HG02973 (cell line): ENCODE data around the gene NCDN.

ENCODE experiments used
- ATAC-seq: cut with Tn5 transposase; IDR thresholded peaks from one replicate; pipeline ENCODE4 v1.9.1; 2021; ENCODE audit warnings: moderate library complexity; ENCODE audit not compliant: unreplicated experiment

Gene NCDN

GRCh38 chr1:35554266-35555211, 3.1 kb upstream of the NCDN start:
- no peak for ATAC-seq

GRCh38 chr1:35555212-35555584, 2.4 kb upstream of the NCDN start:
- no peak for ATAC-seq

DNA sequence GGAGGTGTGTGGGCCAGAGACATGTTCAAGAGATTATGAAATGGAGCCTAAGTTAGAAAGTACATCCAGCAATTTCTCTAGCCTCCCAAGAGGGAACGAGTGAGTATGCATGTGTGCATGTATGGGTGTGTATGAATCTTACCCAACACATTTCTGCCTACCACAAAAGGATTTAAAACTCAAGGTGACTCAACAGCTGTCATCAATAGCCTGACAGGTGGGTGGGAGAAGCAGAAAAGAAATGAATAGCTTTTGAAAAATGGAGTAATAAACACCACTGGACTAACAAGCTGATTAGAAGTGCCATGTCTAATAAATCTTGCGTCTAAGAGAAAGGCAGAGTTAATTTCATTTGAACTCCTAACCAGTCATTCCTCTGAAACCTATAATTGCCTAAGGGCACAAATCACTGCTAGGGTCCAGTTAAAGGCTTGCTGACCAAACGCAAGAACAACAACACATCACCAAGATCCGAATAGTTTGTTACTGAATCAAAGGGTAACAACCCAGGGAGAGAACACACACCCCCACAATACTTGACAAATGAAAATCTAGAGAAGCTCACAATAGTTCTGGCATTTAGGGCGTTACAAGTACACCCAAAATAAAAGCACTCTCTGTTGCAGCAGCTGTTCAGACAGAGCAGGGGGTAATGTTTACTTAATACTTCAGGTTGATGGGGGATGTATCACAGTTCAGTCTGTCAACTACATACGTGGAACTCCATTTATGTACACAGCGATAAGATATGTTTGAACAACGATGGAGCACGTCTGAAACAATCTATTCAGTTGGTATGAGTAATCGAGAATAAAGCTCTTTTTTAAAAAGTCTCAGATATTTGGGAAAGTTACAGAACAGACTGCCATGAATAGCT, 1.8 kb upstream of the NCDN start:
- ATAC-seq = no peak

GRCh38 chr1:35556484-35557117, 998 bp upstream of the NCDN start:
- ATAC-seq = no peak

GRCh38 chr1:35557118-35557610, 435 bp upstream of the NCDN start, which contains the start of gene KIAA0319L:
Gene KIAA0319L, minus strand, starts transcription at chr1:35557403. Its CDS starts 2,912 bp downstream, at chr1:35554491.
- ATAC-seq = peak; percentile 66

DNA sequence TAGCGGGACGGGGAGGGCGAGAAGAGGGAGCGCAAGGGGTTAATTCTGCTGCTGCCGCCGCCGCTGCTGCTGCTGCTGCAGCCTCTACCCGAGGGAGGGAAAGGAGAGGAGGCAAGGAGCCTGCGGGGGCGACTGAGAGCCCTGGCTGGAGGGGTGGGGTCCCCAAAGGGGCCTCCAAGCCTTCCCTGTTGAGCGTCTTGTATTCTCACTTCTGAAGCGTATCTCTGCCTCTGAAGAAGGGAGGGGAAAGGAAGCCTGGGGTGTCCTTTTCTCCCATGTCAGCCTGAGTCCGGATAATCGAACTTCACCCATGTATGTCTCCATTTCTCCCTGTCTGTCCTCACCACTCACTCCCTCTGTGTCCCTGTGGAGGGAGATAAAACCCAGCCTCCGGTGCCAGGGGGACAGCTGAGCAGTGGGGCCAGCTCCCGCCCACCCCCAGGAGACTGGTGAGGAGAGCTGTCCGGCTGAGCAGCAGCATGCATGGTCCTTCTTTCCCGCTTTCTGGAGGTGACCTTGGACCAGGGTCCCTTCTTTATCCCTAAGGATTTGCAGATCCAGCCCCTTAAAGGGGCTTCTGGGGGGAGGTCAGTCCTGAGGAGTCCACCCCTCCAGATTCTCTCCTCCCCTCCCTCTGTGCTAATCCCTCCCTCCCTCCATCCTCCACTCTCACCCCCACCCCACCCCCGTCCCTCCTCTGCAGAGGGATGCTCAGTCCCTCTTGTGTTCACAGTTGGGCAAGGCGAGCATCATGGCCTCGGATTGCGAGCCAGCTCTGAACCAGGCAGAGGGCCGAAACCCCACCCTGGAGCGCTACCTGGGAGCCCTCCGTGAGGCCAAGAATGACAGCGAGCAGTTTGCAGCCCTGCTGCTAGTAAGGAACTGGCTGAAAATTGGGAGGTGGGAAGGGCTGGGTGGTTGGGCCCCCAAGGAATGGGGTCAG, 1.0 kb downstream of the NCDN start:
- no peak for ATAC-seq

DNA sequence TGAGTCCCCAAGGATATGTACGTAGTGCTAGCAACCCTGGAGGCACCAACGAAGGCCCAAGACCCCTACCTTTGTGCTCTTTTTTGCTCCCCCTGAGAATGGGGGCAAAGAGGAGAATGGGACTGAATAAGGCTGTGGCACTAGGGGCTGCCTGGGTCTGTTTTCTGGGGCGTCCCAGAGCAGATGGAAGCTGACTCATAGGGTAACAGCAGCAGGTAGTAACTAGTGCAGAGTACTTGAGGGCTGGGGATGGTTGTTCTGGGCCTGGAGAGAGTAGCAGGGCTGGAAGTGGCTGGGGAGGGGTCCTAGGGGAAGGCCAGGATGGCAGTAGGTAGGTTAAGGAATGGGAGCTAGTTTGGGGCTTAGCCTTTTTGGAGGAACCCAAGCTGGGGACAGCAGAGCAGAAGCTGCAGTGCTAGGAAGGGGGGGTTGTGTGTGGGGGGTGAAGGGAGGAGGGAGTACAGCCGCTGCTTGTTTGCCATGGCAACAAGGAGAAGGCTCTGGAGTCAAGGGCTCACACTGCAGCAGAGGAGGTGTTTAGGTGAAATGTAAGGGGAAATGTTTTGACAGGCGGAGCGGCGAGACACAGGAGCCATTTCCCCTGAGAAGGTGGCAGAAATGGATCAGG, 1.8 kb downstream of the NCDN start:
- no peak for ATAC-seq

DNA sequence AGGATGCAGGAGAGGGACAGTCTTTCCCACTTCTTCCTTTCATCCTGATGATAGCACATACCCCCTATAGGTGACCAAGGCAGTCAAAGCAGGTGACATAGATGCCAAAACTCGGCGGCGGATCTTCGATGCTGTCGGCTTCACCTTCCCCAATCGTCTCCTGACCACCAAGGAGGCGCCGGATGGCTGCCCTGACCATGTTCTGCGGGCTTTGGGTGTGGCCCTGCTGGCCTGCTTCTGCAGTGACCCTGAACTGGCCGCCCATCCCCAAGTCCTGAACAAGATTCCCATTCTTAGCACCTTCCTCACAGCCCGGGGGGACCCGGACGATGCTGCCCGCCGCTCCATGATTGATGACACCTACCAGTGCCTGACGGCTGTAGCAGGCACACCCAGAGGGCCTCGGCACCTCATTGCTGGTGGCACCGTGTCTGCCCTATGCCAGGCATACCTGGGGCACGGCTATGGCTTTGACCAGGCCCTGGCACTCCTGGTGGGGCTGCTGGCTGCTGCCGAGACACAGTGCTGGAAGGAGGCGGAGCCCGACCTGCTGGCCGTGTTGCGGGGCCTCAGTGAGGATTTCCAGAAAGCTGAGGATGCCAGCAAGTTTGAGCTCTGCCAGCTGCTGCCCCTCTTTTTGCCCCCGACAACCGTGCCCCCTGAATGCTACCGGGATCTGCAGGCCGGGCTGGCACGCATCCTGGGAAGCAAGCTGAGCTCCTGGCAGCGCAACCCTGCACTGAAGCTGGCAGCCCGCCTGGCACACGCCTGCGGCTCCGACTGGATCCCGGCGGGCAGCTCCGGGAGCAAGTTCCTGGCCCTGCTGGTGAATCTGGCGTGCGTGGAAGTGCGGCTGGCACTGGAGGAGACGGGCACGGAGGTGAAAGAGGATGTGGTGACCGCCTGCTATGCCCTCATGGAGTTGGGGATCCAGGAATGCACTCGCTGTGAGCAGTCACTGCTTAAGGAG, 2.9 kb downstream of the NCDN start:
- no peak for ATAC-seq

DNA sequence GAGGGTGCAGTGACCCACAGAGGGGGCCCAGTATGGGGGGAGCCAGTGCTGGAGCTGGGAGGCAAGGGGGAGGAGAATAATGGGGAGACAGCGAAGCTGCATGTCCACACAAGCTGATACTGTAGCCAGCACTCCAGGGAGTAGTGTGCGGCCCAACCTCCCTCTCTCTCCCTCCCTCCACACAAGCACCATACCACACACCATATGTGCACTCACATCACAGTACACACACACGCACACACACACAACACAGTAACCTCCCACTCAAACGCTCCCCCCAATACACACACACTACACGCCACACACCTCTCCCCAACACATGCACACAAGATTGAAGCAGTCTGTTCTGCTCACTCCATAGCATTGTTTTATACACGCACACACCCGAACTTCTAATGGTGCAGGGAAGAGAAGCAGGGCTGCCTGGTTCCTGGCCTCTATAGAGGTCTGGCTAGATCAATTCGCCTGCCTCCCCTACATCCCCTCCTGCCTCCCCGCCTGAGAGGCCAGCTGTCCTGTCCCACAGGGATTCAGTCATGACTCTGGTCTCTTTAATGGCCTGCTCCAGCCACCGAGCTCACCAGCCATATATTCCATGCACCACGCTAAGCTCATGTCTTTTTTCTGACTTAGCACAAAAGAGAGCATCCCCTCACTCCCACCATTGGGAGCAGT, 3.8 kb downstream of the NCDN start:
- no peak for ATAC-seq

GRCh38 chr1:35561972-35562680, 4.5 kb downstream of the NCDN start:
- ATAC-seq = no peak

DNA sequence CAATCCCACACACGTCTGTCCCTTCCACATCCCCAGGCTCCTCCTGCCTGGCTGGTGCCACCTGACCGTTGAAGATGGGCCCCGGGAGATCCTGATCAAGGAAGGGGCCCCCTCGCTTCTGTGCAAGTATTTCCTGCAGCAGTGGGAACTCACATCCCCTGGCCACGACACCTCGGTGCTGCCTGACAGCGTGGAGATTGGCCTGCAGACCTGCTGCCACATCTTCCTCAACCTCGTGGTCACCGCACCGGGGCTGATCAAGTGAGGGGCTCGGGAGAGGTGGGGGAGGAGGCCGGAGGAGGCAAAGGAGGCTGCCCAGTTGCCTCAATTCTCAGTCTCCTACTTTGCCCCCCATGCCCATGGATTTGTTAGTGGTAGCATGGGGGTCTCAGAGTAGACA, 5.6 kb downstream of the NCDN start:
- ATAC-seq = no peak

- no peak for ATAC-seq
Measured at GRCh38 chr1:35564037-35564883, 6.7 kb downstream of the NCDN start.

- ATAC-seq = no peak
Measured at GRCh38 chr1:35564884-35565741, 7.5 kb downstream of the NCDN start.

DNA sequence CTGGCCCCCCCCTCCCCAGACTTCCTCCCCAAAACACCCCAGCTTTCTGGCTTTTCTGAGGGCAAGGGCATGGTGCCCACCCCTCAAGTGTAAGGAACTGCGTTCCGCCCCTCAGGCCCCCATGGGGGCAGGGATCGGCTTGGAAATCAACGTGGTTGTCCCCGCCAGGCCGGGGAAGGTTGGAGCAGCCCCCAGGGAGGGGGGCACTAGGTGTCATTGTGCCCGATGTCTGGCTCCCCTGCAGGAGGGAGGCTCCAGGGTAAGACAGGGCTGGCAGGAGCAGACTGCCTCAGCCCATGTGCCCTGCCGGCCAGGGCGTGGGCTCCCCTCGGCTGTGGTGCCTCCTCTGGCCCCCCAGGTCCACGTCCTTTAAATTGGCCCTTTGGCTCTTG, 8.1 kb downstream of the NCDN start:
- ATAC-seq = no peak

- no peak for ATAC-seq
Measured at GRCh38 chr1:35567947-35568558, 10.5 kb downstream of the NCDN start.
